Central memory CD8-positive, alpha-beta T cell (primary cell): ENCODE data around the gene COL18A1.

ENCODE experiments used
- ATAC-seq: fragments of 150-1000 bp; cut with Tn5 transposase; replicated peaks from 2 replicates; pipeline ENCODE4 v1.10.0; 2022; ENCODE audit warnings: mild to moderate bottlenecking, moderate FRiP score, moderate number of reproducible peaks; ENCODE audit not compliant: poor library complexity, severe bottlenecking; ENCODE audit errors: extremely low read depth
- DNase-seq, 2 donors: peaks; one replicate each; pipeline ENCODE4 v3.0.0; 2021; ENCODE audit warnings: low spot score in 2 of 2
- H3K27ac Mint-ChIP-seq: one replicate; pipeline ENCODE4 v1.8.0; 2022; ENCODE audit warnings: low read depth, mild to moderate bottlenecking, moderate library complexity, mixed read lengths
- H3K27me3 Mint-ChIP-seq: one replicate; pipeline ENCODE4 v1.8.0; 2022; ENCODE audit warnings: mixed read lengths
- H3K36me3 Mint-ChIP-seq: one replicate; pipeline ENCODE4 v1.8.0; 2022; ENCODE audit warnings: mild to moderate bottlenecking, moderate library complexity, mixed read lengths; ENCODE audit not compliant: insufficient read depth
- H3K4me1 Mint-ChIP-seq: one replicate; pipeline ENCODE4 v1.8.0; 2022; ENCODE audit warnings: mixed read lengths
- H3K4me3 Mint-ChIP-seq: one replicate; pipeline ENCODE4 v1.8.0; 2022; ENCODE audit warnings: mild to moderate bottlenecking, moderate library complexity, mixed read lengths
- H3K9me3 Mint-ChIP-seq: one replicate; pipeline ENCODE4 v1.8.0; 2022; ENCODE audit warnings: mixed read lengths

Gene COL18A1

DNA sequence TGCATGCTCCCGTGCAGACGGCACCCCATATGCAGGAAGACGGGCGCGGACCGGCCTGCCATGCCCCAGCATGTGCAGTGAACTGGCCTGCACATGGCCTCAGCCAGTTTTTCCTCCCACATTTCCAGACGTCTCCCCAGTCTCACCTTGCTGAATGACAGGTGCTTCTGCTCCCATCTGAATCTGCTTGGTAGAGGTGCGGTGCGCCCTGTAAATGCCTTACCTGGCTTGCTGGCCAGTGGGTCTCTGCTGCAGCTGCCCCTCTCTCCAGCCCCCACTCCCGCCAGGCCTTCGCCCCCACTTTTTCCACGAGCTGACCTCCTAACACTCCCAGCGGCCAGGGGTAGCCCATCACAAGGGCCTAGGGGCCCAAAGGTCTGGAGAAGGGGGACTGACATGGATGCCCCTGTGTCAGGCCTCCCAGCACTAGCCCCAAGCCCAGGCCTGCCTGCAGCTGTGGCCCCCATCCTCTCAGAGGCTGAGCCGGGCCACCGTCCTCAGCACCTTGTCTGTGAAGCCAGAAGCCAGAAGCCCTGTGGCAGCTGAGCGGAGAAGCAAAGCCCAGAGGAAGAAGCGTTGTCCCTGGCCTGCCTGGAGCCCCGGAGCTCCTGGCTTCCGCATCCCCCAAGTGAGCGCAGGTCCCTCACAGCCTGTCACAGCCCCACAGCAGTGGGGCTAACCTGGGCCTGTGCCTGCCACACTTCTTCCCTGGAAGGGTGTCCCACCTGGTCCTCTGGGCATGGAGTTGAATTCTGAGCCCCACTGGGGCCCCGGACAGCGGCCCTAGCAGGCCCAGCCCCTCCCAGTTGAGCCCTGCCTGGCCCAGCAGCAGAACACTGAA lies 140.9 kb downstream of the COL18A1 start:
- Mint-ChIP-seq H3K36me3 (no peaks in the 10 kb centered on the region), H3K27ac (no peak overlapping the region), H3K4me3 (no peak overlapping the region), H3K9me3 (no peaks in the 10 kb centered on the region), H3K27me3 (no peaks in the 10 kb centered on the region), H3K4me1 (peaks cover 22% of the 10 kb centered on the region)
- DNase-seq (no peak), ATAC-seq (no peak)

DNA sequence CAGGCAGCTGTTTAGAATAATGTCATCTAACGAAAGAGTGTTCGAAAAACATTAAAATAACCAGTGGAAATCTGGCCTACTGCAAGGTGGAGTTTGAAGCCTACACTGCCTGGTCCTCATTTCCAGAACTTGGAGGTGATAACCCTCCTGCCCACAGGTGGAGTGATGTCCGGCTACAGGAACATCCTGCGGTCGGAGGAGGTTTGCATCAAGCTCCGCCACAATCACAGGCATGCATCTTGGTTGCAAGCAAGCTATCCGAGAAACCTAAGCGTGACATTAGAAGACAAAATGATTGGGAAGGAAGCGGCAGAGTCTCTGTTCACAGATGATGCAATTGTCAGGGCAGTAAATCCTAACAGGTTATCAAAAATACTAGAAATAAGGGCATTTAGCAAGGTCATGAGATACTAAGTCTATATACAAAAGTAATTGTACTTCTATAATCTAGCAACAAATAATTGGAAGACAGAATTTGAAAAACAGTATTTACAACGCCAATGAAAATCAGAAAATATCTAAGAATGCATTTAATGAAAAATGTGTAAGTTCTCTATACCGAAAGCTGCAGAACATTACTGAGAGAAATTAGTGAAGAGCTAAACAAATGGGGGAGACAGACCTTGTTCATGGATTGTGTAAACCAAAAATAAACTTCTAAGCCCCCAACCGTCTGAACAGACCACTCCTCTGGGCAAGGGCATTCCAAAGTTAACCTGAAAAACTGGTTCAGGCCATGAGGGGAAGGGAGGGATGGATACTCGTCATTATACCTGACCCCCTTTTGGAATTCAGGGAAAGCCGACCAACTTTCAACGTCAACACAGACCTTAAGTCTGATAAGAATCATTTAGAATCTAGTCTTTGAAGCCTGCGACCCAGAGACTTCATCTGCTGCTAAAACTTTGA lies 141.9 kb downstream of the COL18A1 start:
- H3K27ac Mint-ChIP-seq = no peak overlapping the region
- no peaks in the 10 kb centered on the region for H3K27me3 Mint-ChIP-seq
- H3K4me1 Mint-ChIP-seq = peaks cover 25% of the 10 kb centered on the region
- no peaks in the 10 kb centered on the region for H3K9me3 Mint-ChIP-seq
- H3K36me3 Mint-ChIP-seq = peaks cover under 1% of the 10 kb centered on the region
- DNase-seq (no peak), ATAC-seq (no peak)
- H3K4me3 Mint-ChIP-seq = no peak overlapping the region

DNA sequence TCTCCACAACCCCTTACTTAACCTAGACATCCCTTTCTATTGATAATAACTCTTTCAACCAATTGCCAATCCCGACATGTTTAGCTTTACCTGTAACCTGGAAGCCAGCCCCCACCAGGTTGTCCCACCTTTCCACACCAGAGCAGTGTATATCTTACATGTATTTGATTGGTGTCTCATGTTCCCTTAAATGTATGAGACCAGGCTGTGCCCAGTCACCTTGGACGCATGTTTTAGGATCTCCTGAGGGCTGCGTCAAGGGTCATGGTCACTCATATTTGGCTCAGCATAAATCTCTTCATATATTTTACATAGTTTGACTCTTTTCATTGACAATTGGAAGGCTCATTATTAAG lies 142.6 kb downstream of the COL18A1 start:
- no peak for ATAC-seq
- no peak overlapping the region for H3K4me3 Mint-ChIP-seq
- DNase-seq = no peak
- no peak overlapping the region for H3K27ac Mint-ChIP-seq
- H3K4me1 Mint-ChIP-seq = peaks cover 28% of the 10 kb centered on the region
- no peaks in the 10 kb centered on the region for H3K27me3 Mint-ChIP-seq
- no peaks in the 10 kb centered on the region for H3K9me3 Mint-ChIP-seq
- H3K36me3 Mint-ChIP-seq = peaks cover 1% of the 10 kb centered on the region

DNA sequence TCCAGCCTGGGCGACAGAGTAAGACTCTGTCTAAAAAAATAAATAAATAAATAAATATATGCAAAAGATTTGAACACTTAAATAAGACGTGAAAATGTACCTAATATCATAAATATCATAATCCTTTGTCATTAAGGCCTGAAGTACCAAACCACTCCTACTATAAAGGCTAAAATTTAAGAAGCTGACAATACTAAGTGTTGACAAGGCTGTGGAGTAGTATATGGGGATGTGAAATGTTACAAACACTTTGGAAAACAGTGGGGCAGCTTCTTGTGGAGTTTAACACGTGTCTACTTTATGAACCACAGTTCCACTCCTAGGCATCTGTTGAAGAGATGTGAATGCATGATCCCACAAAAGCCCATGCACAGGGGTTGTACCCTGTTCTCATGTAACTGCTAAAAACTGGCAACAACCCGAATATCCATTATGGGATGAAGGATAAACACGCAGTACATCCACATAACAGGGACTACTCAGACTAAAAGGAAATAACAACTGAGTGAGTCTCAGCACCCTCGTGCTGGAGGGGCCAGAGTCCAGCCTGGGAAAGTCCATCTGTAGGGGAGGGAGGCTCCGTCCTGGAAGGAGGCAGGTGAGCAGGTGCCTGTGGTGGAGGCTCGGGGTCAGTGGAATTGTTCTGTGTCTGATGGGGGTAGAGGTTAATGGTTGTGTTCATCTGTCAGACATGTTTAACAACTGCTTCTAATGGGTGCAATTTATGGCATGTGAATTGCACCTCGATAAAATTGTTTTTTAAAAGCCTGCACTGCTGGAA lies 143.9 kb downstream of the COL18A1 start:
- peaks cover 1% of the 10 kb centered on the region for H3K36me3 Mint-ChIP-seq
- DNase-seq (no peak), ATAC-seq (no peak)
- peaks cover 28% of the 10 kb centered on the region for H3K4me1 Mint-ChIP-seq
- H3K4me3 Mint-ChIP-seq = peak overlapping the region; percentile 44
- no peak overlapping the region for H3K27ac Mint-ChIP-seq
- H3K27me3 Mint-ChIP-seq = no peaks in the 10 kb centered on the region
- H3K9me3 Mint-ChIP-seq = no peaks in the 10 kb centered on the region

DNA sequence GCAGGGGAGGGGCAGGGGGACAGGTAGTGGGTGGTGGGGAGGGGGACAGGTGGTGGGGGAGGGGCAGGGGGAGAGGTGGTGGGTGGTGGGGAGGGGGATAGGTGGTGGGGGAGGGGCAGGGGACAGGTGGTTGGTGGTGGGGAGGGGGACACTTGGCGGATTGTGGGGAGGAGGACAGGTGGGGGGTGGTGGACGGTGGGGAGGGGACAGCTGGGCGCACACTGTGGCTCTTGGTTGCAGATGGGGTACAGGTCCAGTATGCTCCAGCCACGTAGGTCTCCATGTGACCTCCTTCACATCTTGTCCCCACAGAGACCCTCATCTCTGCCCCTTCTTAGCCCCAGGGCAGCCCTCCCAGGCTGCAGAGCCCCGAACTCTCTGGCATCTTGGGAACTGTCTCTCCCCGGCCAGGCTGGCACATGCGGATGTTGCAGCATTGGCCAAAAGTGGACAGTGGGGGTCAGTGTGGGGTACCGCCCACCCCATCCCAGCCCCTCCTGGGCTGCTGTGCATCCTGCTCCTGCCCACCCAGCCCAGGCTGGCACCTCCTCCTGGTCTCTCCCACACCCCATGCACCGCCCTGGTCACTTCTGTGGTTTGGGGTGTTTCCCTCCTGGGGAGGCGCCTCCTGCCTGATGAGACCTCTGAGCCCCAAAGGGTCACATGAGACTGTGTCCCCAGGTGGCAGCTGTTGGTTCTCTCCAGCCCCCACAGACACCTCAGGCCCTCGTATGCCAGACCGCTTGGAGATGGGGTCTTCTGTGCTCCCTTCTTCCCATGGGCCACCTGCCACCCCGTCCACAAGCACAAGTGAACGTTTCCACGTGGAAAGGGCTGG lies 144.9 kb downstream of the COL18A1 start:
- DNase-seq = no peak
- peak overlapping the region; percentile 89 for H3K27ac Mint-ChIP-seq
- peak overlapping the region; percentile 71 for H3K4me3 Mint-ChIP-seq
- peaks cover 5% of the 10 kb centered on the region for H3K36me3 Mint-ChIP-seq
- H3K4me1 Mint-ChIP-seq = peaks cover 33% of the 10 kb centered on the region
- no peaks in the 10 kb centered on the region for H3K27me3 Mint-ChIP-seq
- no peaks in the 10 kb centered on the region for H3K9me3 Mint-ChIP-seq
- ATAC-seq = no peak

DNA sequence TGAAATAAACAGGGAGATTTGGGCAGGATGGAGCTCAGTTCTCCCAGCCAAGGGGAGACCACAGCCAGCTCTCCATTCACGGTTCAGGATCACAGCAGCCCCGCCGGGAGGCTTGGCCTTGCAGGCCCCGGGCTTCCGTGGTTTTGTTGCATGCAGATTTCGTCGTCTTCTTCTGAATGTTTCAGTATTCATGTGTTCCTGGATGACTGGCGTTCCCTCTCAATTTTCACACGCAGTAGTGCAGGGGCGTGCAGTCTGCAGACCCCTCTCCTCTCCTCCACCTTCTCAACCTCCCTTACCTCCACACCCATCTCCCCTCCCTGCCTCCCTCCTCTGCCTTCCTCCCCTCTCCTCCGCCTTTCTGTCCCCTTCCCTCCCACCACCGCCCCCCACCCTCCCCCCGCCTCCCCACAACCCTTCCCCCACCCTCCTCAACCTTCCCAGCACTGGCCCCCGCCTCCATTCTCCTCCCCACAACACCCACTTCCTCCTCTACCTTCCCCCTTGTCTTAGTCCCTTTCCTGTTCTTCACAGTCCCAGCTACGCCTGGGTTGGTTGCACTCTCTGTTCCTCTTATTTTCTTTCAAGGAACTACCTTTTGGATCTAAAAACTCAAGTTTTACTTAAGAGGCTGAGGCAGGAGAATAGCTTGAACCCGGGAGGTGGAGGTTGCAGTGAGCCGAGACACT lies 145.7 kb downstream of the COL18A1 start:
- no peak for DNase-seq
- H3K9me3 Mint-ChIP-seq = no peaks in the 10 kb centered on the region
- peak overlapping the region; percentile 71 for H3K4me3 Mint-ChIP-seq
- peak overlapping the region; percentile 89 for H3K27ac Mint-ChIP-seq
- H3K36me3 Mint-ChIP-seq = peaks cover 5% of the 10 kb centered on the region
- peaks cover 35% of the 10 kb centered on the region for H3K4me1 Mint-ChIP-seq
- ATAC-seq = no peak
- H3K27me3 Mint-ChIP-seq = no peaks in the 10 kb centered on the region

DNA sequence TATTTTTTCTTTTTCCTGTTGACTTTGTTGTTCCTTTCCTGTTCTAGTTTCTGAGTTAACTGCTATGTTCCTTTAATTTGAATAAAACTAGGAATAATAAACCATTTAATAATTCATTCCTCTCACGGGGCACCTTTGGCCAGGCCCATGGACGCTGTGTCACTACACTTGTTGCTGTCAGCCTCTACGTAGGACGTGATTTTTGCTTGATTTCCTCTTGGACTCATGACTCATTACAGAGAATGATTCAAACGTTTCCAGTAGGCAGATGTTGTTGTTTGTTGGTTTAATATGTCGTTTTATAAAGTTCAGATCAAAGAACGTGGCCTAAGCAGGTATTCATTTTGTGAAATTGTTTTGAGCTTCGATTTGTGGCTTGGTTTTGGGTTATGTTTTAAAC lies 146.4 kb downstream of the COL18A1 start:
- Mint-ChIP-seq H3K27me3 (no peaks in the 10 kb centered on the region), H3K4me3 (peak overlapping the region; percentile 71), H3K36me3 (peaks cover 5% of the 10 kb centered on the region), H3K4me1 (peaks cover 35% of the 10 kb centered on the region), H3K9me3 (no peaks in the 10 kb centered on the region), H3K27ac (peak overlapping the region; percentile 89)
- DNase-seq (no peak), ATAC-seq (no peak)

DNA sequence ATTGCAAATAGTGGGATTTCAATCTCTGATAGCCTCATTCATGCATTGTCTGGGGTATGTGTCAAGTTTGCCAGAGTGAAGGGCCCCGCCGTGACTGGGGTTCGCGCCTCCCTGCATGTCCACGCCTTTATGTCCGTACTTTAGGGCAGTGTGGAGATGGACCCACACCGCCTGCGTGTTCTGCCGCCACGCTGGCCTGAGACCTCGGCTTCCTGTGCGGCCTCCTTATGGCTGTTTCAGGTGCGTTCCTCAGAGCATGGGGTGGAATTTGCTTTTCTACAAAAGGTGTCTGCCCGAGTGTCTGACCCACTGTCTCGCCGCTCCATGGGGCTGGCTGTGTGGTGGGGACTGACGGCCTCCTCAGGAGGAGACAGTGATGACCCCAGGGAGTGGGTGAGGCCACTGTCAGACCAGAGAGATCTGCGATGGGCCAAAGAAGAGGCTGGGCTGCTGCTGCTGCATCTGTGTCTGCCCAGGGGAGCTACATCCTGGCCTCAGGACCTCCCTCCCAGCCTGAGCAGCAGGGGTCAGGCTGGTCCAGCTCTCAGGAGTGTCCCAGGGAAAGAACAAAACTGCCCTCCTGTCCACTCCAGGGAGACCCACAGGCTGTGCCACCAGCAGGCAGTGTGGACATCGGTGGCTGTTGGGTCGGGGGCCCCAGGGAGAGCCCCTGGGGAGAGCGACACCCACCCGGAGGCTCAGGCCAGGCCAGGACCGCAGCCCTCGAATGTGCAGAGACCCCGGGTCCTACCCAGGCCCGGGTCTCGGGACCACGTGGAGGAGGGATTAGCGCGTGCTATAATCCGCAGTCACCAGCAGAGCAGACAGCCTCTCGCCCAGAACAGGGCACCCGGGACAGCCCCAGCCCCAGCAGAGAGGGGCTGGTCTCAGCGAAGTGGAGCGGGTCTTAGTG lies 147.1 kb downstream of the COL18A1 start:
- no peak for ATAC-seq
- DNase-seq = no peak
- H3K27me3 Mint-ChIP-seq = no peaks in the 10 kb centered on the region

DNA sequence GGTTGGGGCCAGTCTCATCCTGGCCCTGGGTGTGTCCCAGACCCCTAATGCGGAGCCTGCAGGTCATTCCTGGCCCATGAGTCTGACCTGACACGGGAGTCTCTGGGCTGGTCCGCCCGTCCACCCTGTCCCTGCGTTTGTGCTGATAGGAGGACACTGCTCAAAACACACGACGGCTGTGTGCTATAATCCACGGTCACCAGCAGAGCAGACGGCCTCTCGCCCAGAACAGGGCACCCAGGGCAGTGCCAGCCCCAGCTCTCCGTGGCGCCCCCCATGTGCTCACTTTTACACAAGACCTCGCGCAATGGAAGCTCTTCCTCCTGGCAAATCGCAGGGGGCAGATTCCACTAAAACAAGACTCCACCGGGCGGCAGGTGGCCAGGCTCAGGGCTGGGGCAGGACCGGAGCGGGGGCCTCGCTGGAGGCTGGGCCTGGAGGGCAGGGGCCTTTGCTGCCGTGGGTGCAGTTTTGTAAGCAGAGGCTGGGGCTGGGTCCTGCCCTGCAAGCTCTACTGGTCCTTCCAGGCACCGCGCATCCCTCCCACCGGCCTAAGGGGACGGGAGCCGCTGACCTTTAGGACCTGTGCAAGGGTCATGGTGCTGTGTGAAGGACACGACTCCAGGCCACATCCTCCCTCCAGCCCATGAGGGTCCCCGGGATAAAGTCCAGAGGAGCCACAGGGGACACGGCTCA lies 147.9 kb downstream of the COL18A1 start:
- H3K27me3 Mint-ChIP-seq = no peaks in the 10 kb centered on the region
- no peak for ATAC-seq
- no peak overlapping the region for H3K4me3 Mint-ChIP-seq
- H3K36me3 Mint-ChIP-seq = peaks cover 5% of the 10 kb centered on the region
- no peaks in the 10 kb centered on the region for H3K9me3 Mint-ChIP-seq
- peaks cover 35% of the 10 kb centered on the region for H3K4me1 Mint-ChIP-seq
- DNase-seq = no peak
- no peak overlapping the region for H3K27ac Mint-ChIP-seq

More for the DNA sequence above, 147.1 kb downstream of the COL18A1 start:
- peak overlapping the region; percentile 89 for H3K27ac Mint-ChIP-seq
- peaks cover 5% of the 10 kb centered on the region for H3K36me3 Mint-ChIP-seq
- H3K4me3 Mint-ChIP-seq = peak overlapping the region; percentile 71
- H3K4me1 Mint-ChIP-seq = peaks cover 35% of the 10 kb centered on the region
- no peaks in the 10 kb centered on the region for H3K9me3 Mint-ChIP-seq

DNA sequence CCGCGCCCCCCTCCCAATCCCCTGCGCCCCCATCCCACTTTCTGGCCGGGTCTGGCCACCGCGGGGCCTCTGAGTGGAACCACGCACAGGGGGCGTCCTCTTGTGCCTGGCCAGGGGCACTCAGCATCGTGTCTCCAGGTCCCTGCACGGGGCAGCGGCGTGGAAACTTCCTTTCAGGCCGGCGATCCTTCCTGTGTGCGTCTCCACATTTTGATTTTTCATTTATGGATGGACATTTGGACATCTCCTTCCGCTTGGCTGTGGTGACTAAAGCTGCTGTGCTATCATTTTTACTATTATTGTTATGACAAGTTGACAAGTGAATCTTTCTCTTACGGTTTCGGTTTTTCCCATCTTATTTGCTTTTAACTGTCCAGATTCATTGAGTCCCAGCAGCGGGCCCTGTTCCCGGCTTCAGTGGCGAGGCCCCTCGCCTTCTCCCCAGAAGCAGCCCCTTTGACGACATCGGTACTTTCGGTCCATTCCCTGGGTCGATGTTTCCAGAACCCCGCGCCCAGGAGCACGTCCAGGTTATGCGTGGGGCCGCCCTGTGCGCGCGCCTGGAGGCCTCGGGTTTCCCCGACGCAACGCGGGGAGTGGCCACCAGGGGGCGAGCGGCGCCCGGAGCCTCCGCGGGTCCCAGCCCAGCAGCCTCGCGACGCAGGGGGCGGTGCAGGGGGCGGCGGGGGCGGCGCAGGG lies 149.7 kb downstream of the COL18A1 start:
- Mint-ChIP-seq H3K9me3 (no peaks in the 10 kb centered on the region), H3K4me1 (peaks cover 28% of the 10 kb centered on the region)
- peak; percentile 81 for ATAC-seq

More for the DNA sequence above, 149.7 kb downstream of the COL18A1 start:
- H3K4me3 Mint-ChIP-seq = peak overlapping the region; percentile 94
- H3K27ac Mint-ChIP-seq = peak overlapping the region; percentile 94
- H3K27me3 Mint-ChIP-seq = no peaks in the 10 kb centered on the region
- peak; percentile 80 to 96 for DNase-seq
- H3K36me3 Mint-ChIP-seq = peaks cover 5% of the 10 kb centered on the region
